HEK293T (cell line): ENCODE results near the gene ITGA11.

Source experiments
- ELF4 ChIP-seq: fragments of 450-650 bp; IDR thresholded peaks from 2 replicates; pipeline ENCODE4 v1.6.1; 2017; ENCODE audit warnings: antibody characterized with exemption
- FOXA1 ChIP-seq: fragments of 450-650 bp; IDR thresholded peaks from 2 replicates; pipeline ENCODE4 v1.6.1; 2016; ENCODE audit warnings: mild to moderate bottlenecking
- FOXM1 ChIP-seq: fragments of 450-650 bp; IDR thresholded peaks from 2 replicates; pipeline ENCODE4 v1.6.1; 2017; ENCODE audit warnings: mild to moderate bottlenecking, borderline replicate concordance
- NFRKB ChIP-seq: fragments of 450-650 bp; IDR thresholded peaks from 2 replicates; pipeline ENCODE4 v1.6.1; 2016; ENCODE audit warnings: mild to moderate bottlenecking, moderate library complexity
- TF ChIP-seq, protein P1 (sequence below): fragments of 450-650 bp; IDR thresholded peaks from 2 replicates; pipeline ENCODE4 v1.6.1; 2016

DNA sequence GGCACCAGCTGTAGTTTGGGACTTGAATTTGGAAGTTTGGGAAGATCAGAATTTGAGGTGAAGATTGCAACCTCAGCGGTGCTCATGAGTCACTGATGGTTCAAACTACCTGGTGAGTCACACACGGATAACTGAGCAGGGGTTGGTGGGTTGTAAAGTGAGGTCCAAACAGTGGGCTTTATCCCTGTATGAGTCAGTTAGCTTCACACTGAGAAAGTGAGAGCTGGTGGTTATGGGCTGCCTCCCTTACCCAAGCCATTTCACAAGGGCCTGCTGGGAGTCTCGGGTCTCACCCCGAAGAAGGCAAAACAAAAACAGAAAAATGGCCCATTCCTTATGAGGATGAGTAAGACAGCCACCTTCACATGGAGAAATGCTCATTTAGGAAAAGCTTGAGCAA, 77.0 kb downstream of the ITGA11 start:
- TF ChIP-seq FOXA1 (no peak), NFRKB (no peak), ELF4 (no peak), FOXM1 (no peak)
- TF ChIP-seq, protein P1, sequence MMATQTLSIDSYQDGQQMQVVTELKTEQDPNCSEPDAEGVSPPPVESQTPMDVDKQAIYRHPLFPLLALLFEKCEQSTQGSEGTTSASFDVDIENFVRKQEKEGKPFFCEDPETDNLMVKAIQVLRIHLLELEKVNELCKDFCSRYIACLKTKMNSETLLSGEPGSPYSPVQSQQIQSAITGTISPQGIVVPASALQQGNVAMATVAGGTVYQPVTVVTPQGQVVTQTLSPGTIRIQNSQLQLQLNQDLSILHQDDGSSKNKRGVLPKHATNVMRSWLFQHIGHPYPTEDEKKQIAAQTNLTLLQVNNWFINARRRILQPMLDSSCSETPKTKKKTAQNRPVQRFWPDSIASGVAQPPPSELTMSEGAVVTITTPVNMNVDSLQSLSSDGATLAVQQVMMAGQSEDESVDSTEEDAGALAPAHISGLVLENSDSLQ: no peak
